ENCODE data around the gene LRRC53.

LRRC53 gene, protein sequence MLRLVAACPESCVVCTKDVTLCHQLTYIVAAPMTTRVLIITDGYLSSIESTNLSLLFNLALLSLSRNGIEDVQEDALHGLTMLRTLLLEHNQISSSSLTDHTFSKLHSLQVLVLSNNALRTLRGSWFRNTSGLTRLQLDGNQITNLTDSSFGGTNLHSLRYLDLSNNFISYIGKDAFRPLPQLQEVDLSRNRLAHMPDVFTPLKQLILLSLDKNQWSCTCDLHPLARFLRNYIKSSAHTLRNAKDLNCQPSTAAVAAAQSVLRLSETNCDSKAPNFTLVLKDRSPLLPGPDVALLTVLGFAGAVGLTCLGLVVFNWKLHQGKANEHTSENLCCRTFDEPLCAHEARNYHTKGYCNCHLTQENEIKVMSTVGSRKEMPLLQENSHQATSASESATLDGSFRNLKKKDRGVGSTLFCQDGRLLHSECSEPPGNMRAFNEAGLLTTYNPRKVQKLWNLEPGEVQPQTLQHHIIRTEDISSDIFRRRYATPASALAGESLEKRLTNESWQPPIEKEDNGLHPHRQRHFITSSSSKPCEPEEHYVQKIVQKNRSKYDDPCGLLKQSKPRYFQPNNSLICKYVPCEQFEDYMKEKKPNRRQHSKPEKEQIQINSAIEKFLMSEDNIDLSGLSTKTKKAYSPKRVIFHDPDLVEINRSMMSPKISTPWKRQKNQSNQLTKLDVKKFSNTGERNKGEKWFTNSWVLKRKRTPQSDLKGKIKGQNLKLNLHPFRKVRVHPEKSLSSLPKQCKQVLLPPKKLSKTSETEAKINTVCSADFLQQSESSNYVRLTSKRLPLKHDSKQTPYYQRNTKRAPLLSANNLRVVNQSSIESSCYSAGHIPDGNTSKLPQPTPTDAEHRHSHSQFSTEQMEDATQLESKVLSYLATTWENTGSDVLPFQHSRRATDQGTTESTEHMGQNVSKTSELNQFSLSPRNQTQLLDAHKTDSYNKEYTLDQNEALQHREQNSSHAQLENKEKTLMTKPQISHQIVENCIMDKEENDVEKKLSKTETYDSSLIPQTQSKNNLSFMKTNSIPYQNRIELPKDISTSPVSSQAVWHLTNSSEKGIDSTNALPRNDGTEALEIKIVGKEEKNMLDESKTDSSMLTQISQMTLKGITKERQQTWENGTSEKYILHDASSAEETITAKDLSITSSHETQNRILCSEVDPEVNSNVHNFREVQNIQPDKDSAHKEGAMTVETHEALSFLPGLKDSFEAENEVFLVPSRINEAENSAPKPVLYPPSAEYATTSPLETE

DNA sequence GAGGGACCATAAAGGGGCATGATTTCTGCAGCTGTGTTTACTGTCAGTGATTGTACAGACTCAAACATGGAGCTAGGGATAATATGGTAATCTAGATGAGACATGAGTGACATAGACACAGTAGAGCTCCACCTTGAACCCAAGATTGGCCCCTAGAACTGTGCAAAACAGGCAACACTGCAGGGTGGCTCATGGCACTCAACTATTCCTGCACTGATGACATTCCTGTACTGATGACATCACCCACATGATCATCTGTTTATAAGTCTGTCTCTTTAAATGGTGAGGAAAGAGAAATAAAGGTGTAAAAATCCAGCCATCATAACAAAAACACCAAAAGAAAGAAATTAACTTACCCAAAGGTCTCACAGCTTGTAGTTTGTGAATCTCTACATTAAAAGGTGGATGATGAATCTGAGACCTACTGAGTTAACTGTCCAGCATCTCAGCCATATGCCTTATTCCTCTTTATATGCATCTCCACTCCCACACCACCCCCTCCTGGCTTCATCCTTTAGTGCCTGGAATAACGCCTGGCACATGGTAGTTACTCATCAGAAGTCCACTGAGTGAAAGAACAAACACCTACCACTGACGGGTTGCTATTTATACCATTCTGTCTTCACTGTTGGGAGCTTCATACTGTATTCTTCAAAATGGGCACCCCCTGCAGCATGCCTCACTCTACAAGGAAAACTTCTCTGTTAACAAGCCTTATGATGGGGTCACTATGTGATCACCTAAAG, at the start of gene LRRC53:
Gene LRRC53, minus strand, starts transcription at position 442 of the 746 bp plus-strand sequence. CDS start 29,262 bp downstream, outside the sequence.
- DNase-seq: no peak

DNA sequence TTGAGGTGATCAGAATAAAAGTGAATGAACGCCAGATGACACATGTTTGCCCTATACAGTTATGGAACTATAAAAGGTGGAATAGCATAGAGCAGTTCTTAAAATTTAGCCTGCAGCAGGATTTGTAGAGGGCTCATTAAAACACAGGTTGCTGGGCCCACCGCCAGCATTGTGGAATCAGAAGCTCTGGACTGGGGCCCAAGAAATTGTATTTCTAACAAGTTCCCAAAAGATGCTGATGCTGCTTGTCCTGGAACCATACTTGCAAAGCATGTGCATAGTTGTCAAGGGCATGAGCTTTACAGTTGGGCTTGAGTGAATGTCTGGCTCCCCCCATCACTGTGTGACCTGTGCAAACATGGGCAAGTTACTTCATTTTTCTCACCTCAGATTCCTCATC, 37.5 kb upstream of the LRRC53 start:
- no peak for DNase-seq

DNA sequence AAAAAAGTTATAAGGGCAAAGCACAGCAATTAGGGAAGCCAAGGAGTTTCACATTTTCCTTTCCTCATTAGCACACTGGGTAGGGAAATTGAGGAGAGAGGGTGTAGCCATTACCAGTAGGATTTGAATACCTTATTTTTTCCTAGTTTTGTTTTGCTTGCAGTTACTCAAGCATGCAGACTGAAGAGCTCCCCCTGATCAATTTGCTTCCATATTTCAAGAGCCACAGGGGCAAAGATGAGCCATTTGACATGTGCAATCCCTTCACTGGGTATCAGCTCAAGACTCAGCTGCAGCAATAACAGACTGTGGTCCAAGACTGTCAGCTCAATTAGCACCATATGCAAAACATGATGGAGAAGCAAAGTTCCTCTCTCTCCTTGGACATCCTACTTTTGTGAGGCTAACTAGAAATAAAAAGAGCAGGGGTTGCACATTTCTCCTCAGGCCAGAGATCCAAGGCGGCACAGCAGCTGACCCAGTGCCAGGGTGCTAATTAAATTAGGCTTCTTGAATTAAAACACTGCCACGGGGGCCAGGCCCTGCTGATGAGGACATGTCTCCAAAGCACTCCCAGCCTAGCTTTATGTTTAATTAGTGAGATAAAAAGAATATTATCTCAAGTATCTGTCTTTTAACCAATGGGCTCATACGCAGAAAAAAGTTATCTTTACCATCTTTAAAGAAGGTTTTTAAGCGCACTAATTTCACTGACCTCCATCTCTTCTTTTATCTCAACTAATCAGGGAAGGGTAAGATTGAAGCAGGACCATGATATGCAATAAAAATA, 36.7 kb upstream of the LRRC53 start:
- no peak for DNase-seq

DNA sequence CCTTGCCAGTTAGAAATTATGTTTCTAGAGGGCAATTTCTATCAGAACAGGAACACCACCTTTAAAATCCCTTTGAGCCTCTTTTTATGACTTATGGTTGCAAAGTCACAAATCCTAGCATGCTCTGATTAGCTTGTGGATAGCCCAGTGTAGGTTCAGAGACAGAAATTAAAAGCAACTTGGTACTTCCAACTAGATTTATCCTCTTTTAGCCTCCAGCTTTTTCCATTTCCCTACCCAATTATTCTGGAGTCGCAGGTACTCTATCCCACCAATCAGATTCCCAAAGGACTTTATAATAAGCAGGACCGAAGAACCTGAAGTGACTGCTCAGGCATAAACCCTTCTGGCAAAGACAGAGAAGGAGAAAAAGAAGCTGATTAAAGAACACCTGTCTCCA, 33.4 kb upstream of the LRRC53 start:
- DNase-seq: no peak

DNA sequence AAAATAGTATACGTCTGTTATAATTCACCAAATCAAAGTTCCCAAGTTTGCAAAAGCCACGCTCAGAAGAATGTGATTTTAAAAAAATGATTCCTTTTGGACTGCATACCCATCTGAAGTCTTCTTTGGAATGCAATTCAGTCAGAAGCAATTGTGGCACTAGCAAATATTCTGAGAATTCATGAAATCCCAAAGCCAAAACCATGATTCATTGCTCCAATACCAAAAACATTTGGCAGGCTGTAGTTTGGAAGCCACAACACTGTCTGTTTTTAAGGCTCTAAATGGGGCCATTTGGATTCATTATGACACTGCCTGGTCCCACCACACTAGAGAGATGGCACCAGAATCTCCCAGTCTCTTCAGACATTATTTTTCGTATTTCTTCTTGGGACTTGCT, 21.8 kb upstream of the LRRC53 start:
- DNase-seq: no peak

DNA sequence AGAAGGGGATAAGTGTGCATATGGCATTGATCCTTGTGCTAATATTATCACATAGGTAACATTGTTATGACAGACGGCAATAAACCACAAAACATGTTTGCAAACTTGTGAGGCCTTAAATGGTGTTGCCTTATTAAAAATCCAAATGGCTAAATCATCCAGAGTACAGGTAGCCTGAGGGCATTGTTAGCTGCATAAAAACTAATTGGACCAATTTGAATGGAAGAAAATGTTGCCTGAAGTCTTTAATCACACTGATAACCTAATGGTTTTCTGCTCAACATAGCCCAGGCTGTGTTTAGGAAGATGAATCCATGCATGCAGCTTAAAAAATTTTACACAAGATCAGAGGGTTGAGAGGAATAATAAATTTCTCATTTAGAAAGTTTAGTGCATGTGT, 19.4 kb upstream of the LRRC53 start:
- no peak for DNase-seq

DNA sequence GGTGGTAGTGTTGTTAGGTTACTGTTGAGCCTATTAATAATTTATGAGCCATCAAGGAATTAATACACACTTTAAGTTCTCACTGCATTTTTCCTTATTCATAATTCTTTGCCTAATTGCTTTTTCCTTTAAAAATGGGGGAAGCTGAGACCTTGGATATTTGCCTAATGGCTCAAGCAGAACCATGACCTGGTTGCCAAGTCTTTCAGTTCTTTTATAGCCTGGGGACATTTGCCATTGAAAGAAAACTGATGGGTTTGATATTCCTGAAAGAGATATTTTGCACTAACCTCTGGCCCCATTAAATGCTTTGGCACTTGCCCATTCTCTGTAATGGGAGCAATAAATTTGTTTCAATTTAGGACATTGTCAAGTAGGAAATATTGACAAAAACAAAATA, 18.5 kb upstream of the LRRC53 start:
- no peak for DNase-seq

DNA sequence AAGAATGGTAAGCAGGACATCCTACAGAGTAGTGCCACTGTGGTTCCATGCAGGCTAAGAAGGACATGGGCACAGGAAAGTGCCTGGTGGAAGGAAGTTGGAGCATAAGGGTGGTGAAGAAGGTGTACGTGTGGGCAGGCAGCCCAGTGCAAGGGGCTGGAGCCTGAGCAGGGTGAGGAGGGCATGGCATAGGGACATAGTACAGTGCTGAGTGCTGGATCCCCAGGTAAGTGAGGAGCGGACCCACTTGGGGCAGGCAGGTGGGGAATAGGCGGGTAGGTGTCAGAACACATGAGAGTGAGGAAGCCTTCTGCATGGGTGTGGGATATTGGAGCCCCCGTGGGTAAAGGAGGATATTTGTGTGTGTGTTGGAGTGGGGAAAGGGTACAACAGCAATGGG, 15.7 kb upstream of the LRRC53 start:
- no peak for DNase-seq

DNA sequence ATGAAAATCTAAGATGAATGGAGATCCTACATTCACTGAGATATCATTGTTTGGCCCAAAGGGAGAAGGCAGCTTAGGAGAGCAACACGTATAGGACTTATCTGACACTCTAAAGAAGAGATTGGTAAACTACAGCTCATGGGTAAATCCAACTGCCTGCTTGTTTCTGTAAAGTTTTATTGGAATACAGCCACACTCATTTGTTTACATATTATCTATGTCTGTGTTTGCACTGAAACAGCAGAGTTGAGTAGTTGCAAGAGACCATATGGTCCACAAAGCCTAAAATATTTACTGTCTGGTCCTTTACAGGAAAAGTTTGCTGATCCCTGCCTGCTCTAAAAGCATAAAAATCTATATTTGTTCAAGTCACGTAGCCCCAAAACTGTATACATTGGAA, 14.3 kb upstream of the LRRC53 start:
- no peak for DNase-seq

DNA sequence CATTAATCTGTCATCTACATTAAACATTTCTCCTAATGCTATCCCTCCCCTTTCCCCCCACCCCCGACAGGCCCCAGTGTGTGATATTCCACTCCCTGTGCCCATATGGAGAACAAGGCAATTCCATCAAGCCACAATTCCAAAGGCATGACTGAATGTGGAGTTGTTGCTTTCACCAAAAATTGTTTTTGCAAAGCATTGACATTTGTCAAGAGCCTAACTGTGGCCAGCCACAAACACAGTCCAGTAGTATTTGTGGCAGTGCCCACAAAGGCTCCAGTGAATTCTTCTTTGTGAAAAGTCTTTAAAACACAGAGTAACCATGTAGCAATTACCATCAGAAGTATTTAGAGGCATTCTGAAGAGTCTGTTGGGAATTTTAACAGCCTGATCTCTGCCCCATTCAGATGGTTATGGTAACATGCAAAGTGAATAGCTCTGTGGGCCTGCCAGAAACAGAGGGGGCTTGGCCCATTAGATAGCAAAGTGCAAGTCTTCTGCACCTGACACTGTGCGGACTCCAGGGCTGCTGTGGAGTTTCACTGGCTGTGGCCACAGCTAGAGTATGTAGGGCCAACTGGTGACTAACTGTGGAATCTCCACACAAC, 11.6 kb upstream of the LRRC53 start:
- no peak for DNase-seq

DNA sequence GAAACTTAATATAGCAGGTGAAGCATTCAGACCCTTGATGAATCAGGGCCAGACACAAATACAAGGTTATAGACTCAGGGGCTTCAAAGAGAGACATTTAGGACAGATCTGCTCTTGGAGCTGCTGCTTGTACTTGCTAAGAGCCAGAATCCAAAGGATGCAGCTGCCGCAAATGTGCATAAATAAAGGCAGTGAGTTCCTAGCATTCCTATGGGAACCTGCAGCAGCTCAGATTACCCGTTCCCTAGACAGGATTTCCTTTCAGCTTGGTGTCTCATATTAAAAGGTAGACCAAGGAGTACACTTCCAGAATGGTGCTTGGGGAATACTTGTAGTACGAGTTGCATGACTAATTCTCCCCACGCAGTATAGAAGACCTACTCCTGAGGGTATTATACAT, 9.7 kb upstream of the LRRC53 start:
- DNase-seq: no peak

DNA sequence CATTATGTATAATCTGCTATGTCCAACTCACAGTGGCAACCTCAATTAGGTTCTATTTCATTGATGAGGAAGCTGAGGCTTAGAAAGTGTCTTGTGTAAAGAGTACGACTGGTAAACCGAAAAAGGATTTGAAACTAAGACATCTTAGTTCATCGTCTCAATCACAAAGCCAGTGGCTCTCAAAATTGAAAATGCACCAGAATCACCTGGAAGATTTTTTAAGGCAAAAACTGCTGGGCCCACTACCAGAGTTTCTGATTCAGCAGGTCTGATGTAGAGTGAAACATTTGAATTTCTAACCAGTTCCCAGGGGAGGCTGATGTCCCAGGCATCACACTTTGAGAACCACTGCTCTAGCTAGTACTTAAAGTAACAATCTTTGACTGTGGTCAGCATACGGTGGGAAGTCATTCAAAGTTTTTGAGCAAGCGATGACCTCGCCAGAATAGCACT, 5.2 kb upstream of the LRRC53 start:
- DNase-seq: no peak

DNA sequence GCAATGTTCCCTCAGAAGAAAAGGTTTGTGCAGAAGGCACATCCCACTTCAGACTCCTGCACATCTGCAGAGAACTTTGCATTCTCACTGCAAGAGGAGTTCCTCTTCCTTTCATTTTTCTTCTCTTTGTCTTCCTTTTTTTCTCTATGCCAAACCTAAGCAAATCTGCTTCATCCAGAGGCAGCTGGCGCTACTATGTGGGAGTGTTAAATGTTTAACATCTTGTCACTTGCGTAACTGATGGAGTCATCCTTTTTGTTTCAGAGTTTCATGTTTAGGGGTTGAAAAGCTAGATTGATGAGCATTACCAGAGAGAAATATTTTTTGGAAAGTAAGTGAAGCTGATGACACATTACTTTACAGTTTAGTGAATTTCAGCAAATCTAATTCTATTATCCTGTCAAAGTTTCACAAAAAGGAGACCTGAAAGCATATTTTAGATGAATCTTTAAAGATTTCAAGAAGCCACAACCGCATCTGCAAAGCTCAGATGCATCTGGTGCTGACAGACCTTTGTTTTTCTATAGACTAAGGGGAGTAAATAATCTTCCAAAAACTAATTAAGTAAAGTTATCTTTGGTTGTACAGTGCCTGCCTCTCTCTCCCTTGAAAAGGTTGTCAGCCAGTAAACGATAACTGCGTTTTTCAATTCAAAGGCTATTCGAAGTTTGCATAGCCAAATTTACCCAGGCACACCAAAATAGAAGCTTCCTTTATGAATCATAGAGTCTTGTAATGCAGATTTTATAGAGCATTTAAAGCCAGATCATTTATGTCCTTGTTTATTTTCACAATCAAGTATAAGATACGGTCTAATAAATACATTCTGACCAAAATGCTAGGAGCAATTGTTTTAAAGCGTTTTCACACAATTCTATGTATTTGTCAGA, 1.2 kb upstream of the LRRC53 start:
- DNase-seq: no peak

DNA sequence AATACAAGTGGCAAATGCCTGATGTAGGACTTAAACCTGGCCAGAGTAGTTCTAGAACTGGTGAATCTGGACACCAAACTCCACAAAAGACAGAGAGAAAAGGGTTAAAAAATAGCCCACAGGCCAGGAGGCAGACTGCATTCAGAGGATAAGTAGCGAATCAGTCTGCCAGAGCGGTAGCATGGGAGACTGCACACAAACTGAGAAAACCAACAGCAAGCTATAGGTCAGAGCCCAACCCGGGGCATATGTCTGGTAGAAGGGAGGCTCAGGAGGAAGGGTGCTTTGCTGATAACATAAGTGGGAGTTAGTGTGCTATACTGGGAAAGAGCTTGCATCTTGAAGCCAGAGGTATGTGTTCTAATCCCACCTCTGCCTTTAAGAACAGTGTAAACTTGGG, 4.0 kb downstream of the LRRC53 start:
- no peak for DNase-seq

DNA sequence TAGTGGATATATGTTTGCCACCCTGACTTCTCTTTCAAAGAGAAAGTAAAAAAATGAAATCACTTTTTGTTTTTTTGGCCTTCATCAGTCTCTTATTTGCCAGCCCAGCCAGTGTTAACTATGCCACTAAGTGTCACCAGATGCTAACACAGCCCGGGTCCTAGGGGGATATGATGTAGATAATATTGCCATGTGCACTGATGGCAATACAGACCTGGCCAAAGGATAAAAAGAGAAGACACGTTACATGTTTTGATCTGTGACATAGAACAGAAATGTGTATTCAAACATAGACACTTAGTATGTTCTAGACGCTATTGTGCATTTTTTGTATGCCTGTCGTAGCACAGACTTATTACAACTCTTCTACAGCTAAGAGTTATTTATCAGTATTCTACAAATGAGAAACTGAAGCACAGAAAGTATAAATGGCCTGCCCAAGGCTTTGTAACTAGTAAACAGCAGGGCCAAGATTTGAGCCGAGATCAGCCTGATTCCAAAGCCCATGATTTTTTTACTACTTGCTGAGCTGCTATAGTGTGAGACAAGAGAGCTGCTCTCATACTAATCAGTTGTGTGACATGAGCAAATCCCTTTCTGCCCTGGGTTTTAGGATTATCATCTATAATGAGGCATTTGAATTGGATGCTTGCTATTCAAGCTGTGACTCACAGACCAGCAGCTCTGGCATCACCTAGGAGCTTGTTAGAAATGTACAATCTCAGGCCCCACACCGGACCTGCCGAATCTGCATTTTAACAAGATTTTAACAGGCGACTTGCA, 6.3 kb downstream of the LRRC53 start:
- no peak for DNase-seq

DNA sequence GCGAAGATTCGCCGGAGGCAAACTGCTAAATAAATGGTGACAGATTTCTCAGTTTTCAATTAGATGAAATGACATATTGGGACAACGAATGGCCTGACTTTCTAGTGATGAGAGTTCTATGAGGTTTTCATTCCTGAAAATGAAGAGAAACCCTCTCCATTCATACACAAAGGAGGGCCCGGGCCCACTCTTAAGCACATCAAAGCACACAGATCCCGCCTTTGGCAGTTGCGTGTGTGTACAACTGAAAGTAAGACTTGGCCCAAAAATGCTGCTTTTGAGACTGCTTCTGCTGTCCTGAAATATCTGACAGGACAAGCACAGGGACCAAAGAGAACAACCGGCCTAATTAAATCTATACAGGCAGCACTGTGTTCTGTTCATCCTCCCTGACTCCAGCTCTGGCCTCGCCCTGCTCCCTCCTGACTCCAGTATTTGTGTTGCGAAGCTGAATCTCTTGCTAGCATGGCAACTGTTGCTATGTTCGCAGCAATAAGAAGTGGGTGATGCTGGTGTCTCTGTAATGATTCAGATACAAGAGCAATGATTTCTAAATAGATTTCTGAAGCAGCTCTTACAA, 7.4 kb downstream of the LRRC53 start:
- DNase-seq: no peak

DNA sequence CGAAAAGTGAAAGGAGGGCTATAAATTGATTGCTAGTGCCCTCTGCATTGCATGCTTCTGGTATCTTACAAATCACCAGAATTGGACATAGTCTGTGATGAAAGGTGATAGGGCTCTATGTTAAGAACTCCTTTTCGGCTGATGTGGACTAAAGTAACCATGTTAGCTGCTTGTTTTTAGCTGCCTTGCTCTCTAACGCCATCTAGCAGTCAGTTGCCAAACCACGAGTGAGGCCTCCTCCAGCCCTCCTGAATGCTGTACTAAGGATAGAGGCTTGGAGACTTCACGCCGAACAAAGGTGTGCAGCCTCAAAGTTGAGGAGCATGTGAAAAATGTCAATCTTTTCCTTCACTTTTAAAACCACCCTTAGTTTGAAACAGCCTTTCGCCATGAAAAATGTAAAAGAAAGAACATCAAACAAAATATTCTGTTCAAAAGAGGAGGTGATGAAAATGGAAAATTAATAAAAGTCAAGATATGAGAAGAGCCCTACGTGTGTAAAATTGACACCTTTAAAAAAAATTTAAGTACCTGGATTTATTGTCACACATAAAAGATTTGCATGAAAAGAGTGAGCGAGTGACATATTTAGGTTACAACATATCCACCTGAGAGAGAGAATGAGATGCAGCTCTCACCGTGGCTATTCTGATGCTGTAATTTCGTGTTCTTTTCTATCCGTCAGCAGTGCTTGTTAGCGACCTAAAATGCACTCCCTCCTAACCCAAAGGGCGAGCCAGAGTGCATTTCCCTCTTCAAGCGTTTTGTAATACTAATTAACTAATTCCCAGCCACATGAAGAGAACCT, 8.1 kb downstream of the LRRC53 start:
- DNase-seq: peak in 1 of 2 donors; percentile 31

DNA sequence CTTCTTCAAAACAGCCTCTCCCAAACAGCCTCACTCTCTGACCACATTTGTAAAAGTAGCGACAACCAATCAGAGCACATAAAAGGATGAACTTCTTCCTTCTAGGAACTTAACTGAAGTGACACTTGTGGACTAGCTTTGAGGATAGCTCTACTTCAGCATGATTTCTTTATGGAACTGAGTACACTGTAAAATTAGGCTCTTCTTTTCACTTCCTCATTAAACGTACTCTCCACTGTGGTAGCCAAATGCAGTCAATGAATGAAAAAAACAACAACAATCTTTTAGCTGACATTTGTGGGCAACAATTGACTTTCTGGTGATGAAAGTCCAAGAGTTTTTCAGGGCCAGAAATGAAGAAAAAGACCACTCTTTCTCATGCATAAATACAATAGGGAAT, 9.6 kb downstream of the LRRC53 start:
- no peak for DNase-seq

Data from CD4-positive, alpha-beta T cell treated with Interferon alpha-2 for 1 hour (primary cell).